HEK293 (cell line): ENCODE results near the gene DTX3L.

ENCODE experiments used
- CTCF ChIA-PET: fragments of 350-600 bp; formaldehyde crosslinking; extraction: SDS; loops from one replicate; lab custom pipeline; 2021; ENCODE audit warnings: antibody characterized with exemption; lab: Yijun Ruan, JAX
- POLR2A ChIA-PET: fragments of 300-600 bp; formaldehyde crosslinking; extraction: SDS; loops from one replicate; lab custom pipeline; 2020; ENCODE audit warnings: antibody characterized with exemption, inconsistent platforms; lab: Yijun Ruan, JAX
- H3K27ac ChIP-seq: fragments of 200-500 bp; sonication (Bioruptor generic); 2 replicates; pipeline ENCODE4 v1.5.1; 2014; ENCODE audit warnings: low read depth, low read length, control low read depth, inconsistent platforms; ENCODE audit errors: extremely low read depth
- H3K36me3 ChIP-seq, 2 experiments: fragments of 200-500 bp in 1 of 2; sonication (Bioruptor generic) in 1 of 2; 1 replicate in 1 of 2; 2 replicates in 1 of 2; pipeline ENCODE4 v1.5.1; 2014 to 2017; ENCODE audit warnings: inconsistent platforms in 2 of 2, low read length in 2 of 2; ENCODE audit not compliant: control insufficient read depth in 2 of 2, insufficient read depth in 1 of 2
- H3K4me1 ChIP-seq: fragments of 200-500 bp; sonication (Bioruptor generic); 2 replicates; pipeline ENCODE4 v1.5.1; 2014; ENCODE audit warnings: mild to moderate bottlenecking, low read length, inconsistent platforms; ENCODE audit not compliant: control insufficient read depth, insufficient read depth
- H3K4me3 ChIP-seq: 2 replicates; pipeline ENCODE4 v1.5.1; 2011; ENCODE audit warnings: low read depth, mild to moderate bottlenecking, control low read depth, low read length, moderate library complexity
- H3K9me3 ChIP-seq: fragments of 200-500 bp; sonication (Bioruptor generic); 2 replicates; pipeline ENCODE4 v1.5.1; 2014; ENCODE audit warnings: low read depth, low read length, inconsistent platforms; ENCODE audit not compliant: control insufficient read depth, insufficient read depth
- GLIS2 ChIP-seq: fragments of 450-650 bp; formaldehyde crosslinking; IDR thresholded peaks from 2 replicates; pipeline ENCODE4 v1.5.1; 2016; ENCODE audit warnings: missing biosample characterization, missing genetic modification characterization
- KLF1 ChIP-seq: fragments of 450-650 bp; formaldehyde crosslinking; IDR thresholded peaks from 2 replicates; pipeline ENCODE4 v1.5.1; 2016; ENCODE audit warnings: missing biosample characterization, missing genetic modification characterization
- KLF7 ChIP-seq: fragments of 450-650 bp; formaldehyde crosslinking; IDR thresholded peaks from 2 replicates; pipeline ENCODE4 v1.5.1; 2016; ENCODE audit warnings: missing biosample characterization, missing genetic modification characterization, borderline replicate concordance
- PRDM2 ChIP-seq: fragments of 450-650 bp; formaldehyde crosslinking; IDR thresholded peaks from 2 replicates; pipeline ENCODE4 v1.5.1; 2016; ENCODE audit warnings: missing biosample characterization, missing genetic modification characterization, borderline replicate concordance
- REPIN1 ChIP-seq: fragments of 450-650 bp; formaldehyde crosslinking; IDR thresholded peaks from 2 replicates; pipeline ENCODE4 v1.5.1; 2017; ENCODE audit warnings: missing biosample characterization, missing genetic modification characterization, low read depth
- SP3 ChIP-seq: fragments of 450-650 bp; formaldehyde crosslinking; IDR thresholded peaks from 2 replicates; pipeline ENCODE4 v1.5.1; 2016; ENCODE audit warnings: missing biosample characterization, missing genetic modification characterization
- YY1 ChIP-seq: fragments of 450-650 bp; formaldehyde crosslinking; IDR thresholded peaks from 2 replicates; pipeline ENCODE4 v1.5.1; 2018; ENCODE audit warnings: missing biosample characterization, missing genetic modification characterization
- ZNF223 ChIP-seq: fragments of 450-650 bp; formaldehyde crosslinking; IDR thresholded peaks from 2 replicates; pipeline ENCODE4 v1.5.1; 2016; ENCODE audit warnings: missing biosample characterization, missing genetic modification characterization
- ZNF248 ChIP-seq: fragments of 450-650 bp; formaldehyde crosslinking; IDR thresholded peaks from 2 replicates; pipeline ENCODE4 v1.5.1; 2017; ENCODE audit warnings: missing biosample characterization, missing genetic modification characterization
- ZNF350 ChIP-seq: fragments of 450-650 bp; formaldehyde crosslinking; IDR thresholded peaks from 2 replicates; pipeline ENCODE4 v1.5.0; 2017; ENCODE audit warnings: missing biosample characterization, mild to moderate bottlenecking, missing genetic modification characterization
- ZNF398 ChIP-seq: fragments of 450-650 bp; formaldehyde crosslinking; IDR thresholded peaks from 2 replicates; pipeline ENCODE4 v1.5.1; 2017; ENCODE audit warnings: missing biosample characterization, missing genetic modification characterization
- ZNF544 ChIP-seq: fragments of 450-650 bp; formaldehyde crosslinking; IDR thresholded peaks from 2 replicates; pipeline ENCODE4 v1.5.0; 2017; ENCODE audit warnings: missing biosample characterization, missing genetic modification characterization
- ZNF560 ChIP-seq: fragments of 450-650 bp; formaldehyde crosslinking; IDR thresholded peaks from 2 replicates; pipeline ENCODE4 v1.5.1; 2017; ENCODE audit warnings: missing biosample characterization, missing genetic modification characterization, borderline replicate concordance
- ZNF610 ChIP-seq: fragments of 450-650 bp; formaldehyde crosslinking; IDR thresholded peaks from 2 replicates; pipeline ENCODE4 v1.5.1; 2016; ENCODE audit warnings: missing biosample characterization, missing genetic modification characterization, borderline replicate concordance
- ZNF624 ChIP-seq: fragments of 450-650 bp; formaldehyde crosslinking; IDR thresholded peaks from 2 replicates; pipeline ENCODE4 v1.5.1; 2017; ENCODE audit warnings: missing biosample characterization, missing genetic modification characterization
- ZNF639 ChIP-seq: fragments of 450-650 bp; formaldehyde crosslinking; IDR thresholded peaks from 2 replicates; pipeline ENCODE4 v1.5.1; 2016; ENCODE audit warnings: missing biosample characterization, missing genetic modification characterization
- ZNF837 ChIP-seq: fragments of 450-650 bp; formaldehyde crosslinking; IDR thresholded peaks from 2 replicates; pipeline ENCODE4 v1.5.1; 2016; ENCODE audit warnings: missing biosample characterization, missing genetic modification characterization
- ZXDB ChIP-seq: fragments of 450-650 bp; formaldehyde crosslinking; IDR thresholded peaks from 2 replicates; pipeline ENCODE4 v1.5.1; 2016; ENCODE audit warnings: missing biosample characterization, missing genetic modification characterization
- TF ChIP-seq, protein P1 (sequence below): fragments of 450-650 bp; formaldehyde crosslinking; IDR thresholded peaks from 2 replicates; pipeline ENCODE4 v1.5.1; 2017; ENCODE audit warnings: missing biosample characterization, missing genetic modification characterization

DTX3L gene

DNA sequence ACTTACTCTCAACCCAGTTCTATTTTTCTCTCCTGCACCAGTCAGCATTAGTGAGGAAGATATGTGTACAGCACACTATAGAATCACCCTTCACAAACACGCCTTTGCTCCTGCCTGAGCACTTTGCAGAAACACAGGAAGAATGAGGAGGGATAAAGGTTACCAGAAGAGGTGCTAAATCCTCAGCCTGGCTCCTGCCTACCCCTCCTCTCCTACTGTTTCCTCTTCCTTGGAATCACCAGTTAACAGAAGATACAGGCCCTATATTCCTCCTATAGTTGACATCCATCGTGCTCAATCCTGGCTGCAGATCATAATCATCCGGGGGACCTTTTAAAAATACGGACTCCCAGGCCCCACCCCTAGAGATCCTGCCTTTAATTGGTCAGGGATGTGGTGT, 42.2 kb downstream of the DTX3L start:
- ChIA-PET CTCF (no interaction called here), POLR2A (no interaction called here)
- H3K36me3 ChIP-seq: no peaks in the 10 kb centered on the region
- H3K9me3 ChIP-seq: no peaks in the 10 kb centered on the region
- H3K4me1 ChIP-seq: no peaks in the 10 kb centered on the region
- H3K4me3 ChIP-seq: no peak overlapping the region
- no peak overlapping the region for H3K27ac ChIP-seq
- TF ChIP-seq YY1 (tag by site-specific recombination) (no peak), PRDM2 (no peak), ZNF639 (tag by site-specific recombination) (no peak)

DNA sequence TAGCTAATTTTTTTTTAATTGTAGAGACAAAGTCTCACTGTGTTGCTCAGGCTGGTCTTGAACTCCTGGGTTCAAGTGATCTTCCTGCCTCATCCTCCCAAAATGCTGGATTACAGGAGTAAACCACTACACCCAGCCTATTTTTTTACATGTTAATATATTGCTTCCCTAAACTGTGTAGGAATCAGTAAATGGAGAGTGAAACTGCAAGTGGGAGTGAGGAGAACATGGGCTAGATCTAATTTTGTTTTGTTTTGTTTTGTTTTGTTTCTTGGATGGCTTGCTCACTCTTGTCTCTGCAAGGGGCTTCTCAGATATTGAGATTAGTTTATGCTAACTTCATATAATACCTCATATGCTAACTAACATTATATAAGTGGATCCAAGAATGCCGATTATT, 44.8 kb downstream of the DTX3L start:
- CTCF ChIA-PET: interaction anchor here (0.7 kb wide), 1 partner anchor 18 kb away, joined by 4 read pairs; no protein-coding TSS in a partner anchor
- no peak overlapping the region for H3K27ac ChIP-seq
- no peak overlapping the region for H3K4me3 ChIP-seq
- POLR2A ChIA-PET: no interaction called here
- no peaks in the 10 kb centered on the region for H3K9me3 ChIP-seq
- TF ChIP-seq, protein P1, sequence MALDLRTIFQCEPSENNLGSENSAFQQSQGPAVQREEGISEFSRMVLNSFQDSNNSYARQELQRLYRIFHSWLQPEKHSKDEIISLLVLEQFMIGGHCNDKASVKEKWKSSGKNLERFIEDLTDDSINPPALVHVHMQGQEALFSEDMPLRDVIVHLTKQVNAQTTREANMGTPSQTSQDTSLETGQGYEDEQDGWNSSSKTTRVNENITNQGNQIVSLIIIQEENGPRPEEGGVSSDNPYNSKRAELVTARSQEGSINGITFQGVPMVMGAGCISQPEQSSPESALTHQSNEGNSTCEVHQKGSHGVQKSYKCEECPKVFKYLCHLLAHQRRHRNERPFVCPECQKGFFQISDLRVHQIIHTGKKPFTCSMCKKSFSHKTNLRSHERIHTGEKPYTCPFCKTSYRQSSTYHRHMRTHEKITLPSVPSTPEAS (tag by site-specific recombination): no peak
- no peak for TF ChIP-seq KLF1 (tag by site-specific recombination)
- no peak for TF ChIP-seq ZNF560 (tag by site-specific recombination)
- TF ChIP-seq ZNF223 (tag by site-specific recombination): no peak
- TF ChIP-seq ZNF350: no peak
- TF ChIP-seq KLF7 (tag by site-specific recombination): no peak
- TF ChIP-seq ZNF544 (tag by site-specific recombination): no peak
- TF ChIP-seq ZNF610: no peak
- TF ChIP-seq ZXDB (tag by site-specific recombination): no peak
- no peak for TF ChIP-seq ZNF837 (tag by site-specific recombination)
- no peak for TF ChIP-seq ZNF248 (tag by site-specific recombination)
- no peak for TF ChIP-seq REPIN1
- no peak for TF ChIP-seq SP3 (tag by site-specific recombination)
- TF ChIP-seq ZNF398 (tag by site-specific recombination): no peak
- TF ChIP-seq GLIS2: no peak
- no peak for TF ChIP-seq ZNF624 (tag by site-specific recombination)
- H3K36me3 ChIP-seq: no peaks in the 10 kb centered on the region
- H3K4me1 ChIP-seq: no peaks in the 10 kb centered on the region
